MG63 (cell line): ENCODE data around the gene LRRN2. TPM values are rescaled to one million over a fixed set of nuclear protein-coding genes. Genes with fewer than 3 reads are reported as not detected.
"Not testable (repeated sequence)": the region's sequence is repeated elsewhere in the genome, so short reads cannot be mapped to it uniquely, and the experiment has no call there.

Experiments used
- DNase-seq: peaks from one replicate; pipeline ENCODE4 v3.0.0-alpha.2; 2020
- H3K27me3 ChIP-seq: fragments of 250-450 bp; sonication (Bioruptor Pico); 2 replicates; pipeline ENCODE4 v1.5.1; 2020; ENCODE audit warnings: mild to moderate bottlenecking, moderate library complexity
- H3K36me3 ChIP-seq: fragments of 250-450 bp; sonication (Bioruptor Pico); 2 replicates; pipeline ENCODE4 v1.5.1; 2020; ENCODE audit warnings: mild to moderate bottlenecking, moderate library complexity
- H3K4me3 ChIP-seq: fragments of 250-450 bp; sonication (Bioruptor Pico); 2 replicates; pipeline ENCODE4 v1.5.1; 2020; ENCODE audit warnings: mild to moderate bottlenecking, moderate library complexity
- H3K9me3 ChIP-seq: fragments of 250-450 bp; sonication (Bioruptor Pico); 2 replicates; pipeline ENCODE4 v1.5.1; 2020; ENCODE audit warnings: mild to moderate bottlenecking, moderate library complexity
- total RNA-seq: library from RNA; depleted of rRNA; stranded (reverse); fragments of >200 nt; shearing (Covaris generic); gene quantifications from 2 replicates; pipeline ENCODE4 v1.2.3, GENCODE V29; 2014; ENCODE audit warnings: low replicate concordance

The LRRN2 gene
- total RNA-seq, 1 experiment from 2014 or later: 3.4 TPM

- DNase-seq: no peak
- Histone ChIP-seq H3K36me3 (no peaks in the 10 kb centered on the region), H3K4me3 (no peak overlapping the region)
These were observed 103.8 kb downstream of the LRRN2 start for GRCh38 chr1:204581759-204582158.

GRCh38 chr1:204580862-204581261 lies 104.7 kb downstream of the LRRN2 start:
- no peak for DNase-seq
- no peaks in the 10 kb centered on the region for H3K27me3 ChIP-seq
- H3K4me3 ChIP-seq: no peak overlapping the region
- no peaks in the 10 kb centered on the region for H3K9me3 ChIP-seq
- no peaks in the 10 kb centered on the region for H3K36me3 ChIP-seq

More at GRCh38 chr1:204581759-204582158, 103.8 kb downstream of the LRRN2 start:
- Histone ChIP-seq H3K9me3 (no peaks in the 10 kb centered on the region), H3K27me3 (no peaks in the 10 kb centered on the region)

DNA sequence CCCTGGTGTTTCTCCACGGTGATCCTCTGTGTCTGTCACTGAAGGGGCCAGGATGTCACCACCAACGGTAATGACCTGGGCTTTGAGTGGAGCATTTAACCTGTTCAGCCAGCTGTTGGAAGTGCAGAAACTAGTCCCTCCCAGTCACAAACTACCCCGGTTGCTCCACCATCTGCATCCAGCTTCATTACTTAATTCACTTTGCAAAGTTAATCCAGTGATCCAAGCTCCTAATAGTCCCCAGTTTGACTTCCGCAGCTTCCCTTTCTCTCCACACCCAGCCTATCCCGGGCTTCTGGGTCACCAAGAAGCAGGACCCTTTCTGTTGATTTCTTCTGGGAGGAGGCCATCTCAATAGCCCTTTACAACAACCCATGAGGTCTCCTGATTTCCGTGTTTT lies 105.9 kb downstream of the LRRN2 start:
- DNase-seq: no peak

DNA sequence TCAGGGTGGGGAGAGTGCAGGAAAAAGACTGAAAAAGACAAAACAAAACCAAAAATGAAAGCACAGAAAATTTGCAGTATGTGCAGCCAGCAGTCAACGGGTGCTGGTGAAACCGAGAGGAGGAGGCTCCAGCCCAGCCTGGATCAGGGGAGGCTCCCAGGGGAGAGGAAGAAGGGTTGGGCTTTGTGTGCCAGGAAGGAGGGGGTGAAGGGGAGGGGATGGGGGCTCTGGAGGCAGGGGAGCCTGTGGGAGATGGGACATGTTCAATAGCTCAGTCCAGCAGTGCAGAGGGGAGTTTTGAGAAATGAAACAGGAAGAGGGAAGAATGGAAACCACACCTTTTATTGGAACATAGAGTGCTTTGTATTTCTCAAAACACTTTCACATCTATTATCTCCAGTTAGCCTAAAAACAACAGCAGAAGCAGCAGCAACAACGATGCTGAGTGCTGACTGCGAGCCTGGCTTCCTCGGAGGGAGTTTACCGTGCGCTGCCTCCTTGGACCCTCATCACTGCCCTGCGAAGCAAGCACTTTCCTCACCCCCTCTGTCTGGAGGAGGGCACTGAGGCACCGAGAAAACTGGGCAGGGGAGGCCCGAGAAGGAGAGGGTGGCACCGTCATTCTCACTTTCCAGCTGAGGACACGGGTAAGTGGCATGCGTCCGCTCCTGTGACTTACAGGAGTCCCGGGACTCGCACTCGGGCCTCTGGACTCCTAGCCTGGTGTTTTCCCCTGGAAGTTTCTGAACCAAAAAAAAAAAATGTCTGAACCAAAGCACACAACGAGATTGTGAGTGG lies 106.5 kb downstream of the LRRN2 start:
- Histone ChIP-seq H3K27me3 (no peaks in the 10 kb centered on the region), H3K36me3 (no peaks in the 10 kb centered on the region), H3K4me3 (no peak overlapping the region), H3K9me3 (no peaks in the 10 kb centered on the region)
- DNase-seq: peak; percentile 16

More for the DNA sequence above, 105.9 kb downstream of the LRRN2 start:
- Histone ChIP-seq H3K36me3 (no peaks in the 10 kb centered on the region), H3K9me3 (no peaks in the 10 kb centered on the region), H3K27me3 (no peaks in the 10 kb centered on the region), H3K4me3 (no peak overlapping the region)

DNA sequence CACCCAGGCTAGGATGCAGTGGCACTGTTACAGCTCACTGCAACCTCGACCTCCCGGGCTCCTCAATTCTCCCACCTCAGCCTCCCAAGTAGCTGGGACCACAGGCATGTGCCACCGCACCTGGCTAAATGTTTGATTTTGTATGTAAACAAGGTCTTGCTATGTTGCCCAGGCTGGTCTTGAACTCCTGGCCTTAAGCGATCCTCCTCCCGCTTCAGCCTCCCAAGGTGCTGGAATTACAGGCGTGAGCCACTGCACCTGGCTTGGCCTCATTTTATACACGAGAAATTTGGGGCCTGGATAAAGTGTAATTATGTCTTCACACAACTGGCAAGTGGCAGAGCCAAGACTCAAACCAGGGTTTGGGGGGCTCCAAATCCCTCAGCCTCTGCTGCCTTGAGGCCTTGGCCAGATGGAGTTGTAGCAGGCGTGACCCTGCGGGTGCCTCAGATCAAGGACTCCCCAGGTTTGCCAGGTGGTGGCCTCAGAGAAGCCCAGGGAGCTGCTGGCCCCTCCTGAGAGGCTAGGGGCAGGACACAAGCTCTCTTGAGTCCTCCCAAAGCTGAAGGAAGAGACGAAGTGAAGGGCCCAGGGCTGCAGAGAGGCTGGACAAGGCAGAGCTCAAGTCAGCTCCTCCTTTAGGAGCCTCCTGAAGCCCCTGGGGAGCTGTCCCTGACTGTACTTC lies 107.6 kb downstream of the LRRN2 start:
- Histone ChIP-seq H3K4me3 (no peak overlapping the region), H3K9me3 (no peaks in the 10 kb centered on the region), H3K27me3 (no peaks in the 10 kb centered on the region), H3K36me3 (no peaks in the 10 kb centered on the region)
- no peak for DNase-seq

DNA sequence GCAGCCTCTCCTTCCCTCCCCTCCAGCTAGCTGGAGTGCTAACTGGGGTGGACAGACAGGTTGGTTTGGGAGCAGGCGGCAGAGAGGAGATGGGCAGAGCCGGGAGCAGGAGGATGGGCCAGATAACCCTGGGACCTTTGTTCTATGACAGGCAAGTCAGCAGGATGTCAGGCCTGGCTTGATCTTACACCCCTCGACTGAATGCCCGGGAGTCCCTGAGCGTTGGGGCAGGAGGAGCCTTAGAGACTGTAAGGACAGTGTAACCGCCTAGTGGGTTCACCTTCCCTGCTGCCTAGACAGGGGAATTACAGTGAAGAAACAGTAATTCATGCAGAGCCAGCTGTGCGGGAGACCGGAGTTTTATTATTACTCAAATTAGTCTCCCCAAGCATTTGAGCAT lies 109.1 kb downstream of the LRRN2 start:
- Histone ChIP-seq H3K36me3 (peaks cover 10% of the 10 kb centered on the region), H3K27me3 (no peaks in the 10 kb centered on the region), H3K9me3 (no peaks in the 10 kb centered on the region), H3K4me3 (no peak overlapping the region)
- no peak for DNase-seq

GRCh38 chr1:204575221-204576190 lies 110.0 kb downstream of the LRRN2 start:
- DNase-seq: peak; percentile 27
- Histone ChIP-seq H3K36me3 (peaks cover 14% of the 10 kb centered on the region), H3K27me3 (no peaks in the 10 kb centered on the region), H3K9me3 (no peaks in the 10 kb centered on the region), H3K4me3 (no peak overlapping the region)

DNA sequence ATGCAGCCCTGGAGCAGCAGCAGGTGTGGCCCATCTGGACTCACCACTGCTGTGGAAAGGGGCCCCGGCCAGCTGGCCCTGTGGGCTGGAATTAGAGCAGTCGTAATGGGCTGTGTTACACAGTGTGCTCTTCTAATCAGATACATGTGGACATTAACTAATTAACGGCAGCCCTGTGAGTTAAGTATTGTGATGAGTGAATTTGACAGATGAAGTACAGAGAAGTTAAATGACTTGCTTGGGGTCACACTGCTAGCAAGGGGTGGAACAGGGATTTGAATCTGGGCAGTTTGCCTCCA lies 110.7 kb downstream of the LRRN2 start:
- peaks cover 7% of the 10 kb centered on the region for H3K9me3 ChIP-seq
- H3K27me3 ChIP-seq: no peaks in the 10 kb centered on the region
- H3K4me3 ChIP-seq: no peak overlapping the region
- peaks cover 21% of the 10 kb centered on the region for H3K36me3 ChIP-seq
- no peak for DNase-seq

DNA sequence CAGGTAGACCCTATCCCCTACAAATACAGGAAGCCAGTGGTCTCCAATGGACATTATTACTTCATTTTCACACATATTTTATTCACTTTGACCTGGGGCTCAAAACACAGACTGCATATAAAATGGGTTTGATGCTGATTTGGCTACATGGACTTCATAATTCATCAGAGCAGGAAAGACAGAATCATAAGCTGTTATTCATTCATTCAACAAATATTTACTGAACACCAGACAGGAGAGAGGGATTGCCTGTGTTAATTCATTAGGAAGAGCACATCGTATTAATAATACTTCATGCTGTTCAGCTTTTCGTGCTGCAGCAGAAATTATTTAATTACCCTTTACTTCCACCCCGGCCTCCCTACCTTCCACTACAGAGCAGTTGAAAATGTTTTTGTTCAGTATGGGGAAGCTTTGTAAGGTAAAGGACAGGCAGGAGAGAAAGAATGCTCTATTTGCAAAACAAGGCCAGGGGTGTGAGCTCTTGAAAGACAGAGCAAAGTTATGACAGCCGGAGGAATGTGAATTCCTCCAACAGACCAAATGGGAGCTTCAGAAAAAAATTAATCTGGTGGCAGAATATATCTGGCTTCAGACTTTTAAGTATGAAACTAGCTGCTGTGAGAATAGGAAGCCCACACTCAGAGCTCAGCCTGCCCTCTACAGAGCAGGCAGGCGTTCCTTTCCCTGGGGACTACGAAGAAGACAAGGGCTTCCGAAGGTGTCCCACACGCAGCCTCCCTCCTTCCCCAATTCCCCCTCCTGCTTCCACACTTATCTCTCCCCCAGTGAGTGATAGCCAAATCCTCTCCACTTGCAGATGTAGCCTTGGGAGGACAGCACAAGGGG lies 111.3 kb downstream of the LRRN2 start:
- no peak for DNase-seq
- peaks cover 12% of the 10 kb centered on the region for H3K9me3 ChIP-seq
- peaks cover 24% of the 10 kb centered on the region for H3K36me3 ChIP-seq
- H3K4me3 ChIP-seq: no peak overlapping the region
- H3K27me3 ChIP-seq: no peaks in the 10 kb centered on the region

DNA sequence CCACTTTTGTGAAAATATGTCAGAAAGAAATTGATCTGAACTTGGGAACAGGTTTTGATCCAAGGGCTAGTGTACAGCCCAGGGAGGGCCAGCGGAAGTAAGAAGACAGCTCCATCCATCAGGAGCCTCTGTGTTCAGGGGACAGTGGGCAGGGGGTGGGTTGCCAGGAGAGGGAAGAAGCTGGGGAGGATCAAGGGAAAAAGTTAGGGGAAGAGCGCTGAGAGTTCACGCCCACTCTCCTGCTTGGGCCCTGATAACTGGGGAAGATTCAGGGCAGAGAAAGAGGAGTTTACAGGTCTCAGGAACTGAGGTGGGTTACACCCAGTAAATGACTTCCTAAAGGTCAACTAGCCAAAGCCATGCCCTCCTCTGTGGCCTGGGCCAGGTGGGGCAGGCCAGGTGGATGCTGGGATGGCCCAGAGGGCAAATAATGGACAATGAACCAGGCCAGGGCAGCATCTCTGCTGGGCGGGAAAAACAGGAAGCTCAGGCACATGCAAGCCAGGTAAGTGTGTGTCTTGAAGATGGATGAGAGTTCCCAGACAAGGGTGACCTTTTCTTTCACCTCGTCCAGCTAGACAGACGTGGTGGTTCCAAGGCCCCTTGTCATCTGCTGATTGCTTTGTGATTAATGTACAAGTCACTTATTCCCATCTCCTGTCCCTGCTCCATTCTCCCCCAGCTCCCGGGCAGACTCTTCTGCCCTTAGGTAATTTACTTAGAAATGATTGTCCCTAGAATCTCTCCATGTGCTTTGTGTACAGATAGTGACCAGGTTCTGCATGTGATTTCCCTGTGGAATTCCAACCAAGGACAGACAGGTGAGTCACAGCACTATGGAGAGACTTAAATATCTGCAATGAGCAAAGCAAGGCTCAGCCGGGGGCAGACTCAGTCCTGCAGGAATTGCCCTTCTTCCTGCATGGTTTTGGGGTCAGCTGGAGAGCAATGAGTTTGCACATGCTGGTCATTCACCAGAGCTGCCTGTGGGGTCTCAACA lies 112.3 kb downstream of the LRRN2 start:
- H3K27me3 ChIP-seq: no peaks in the 10 kb centered on the region
- peaks cover 12% of the 10 kb centered on the region for H3K9me3 ChIP-seq
- no peak overlapping the region for H3K4me3 ChIP-seq
- DNase-seq: no peak
- peaks cover 25% of the 10 kb centered on the region for H3K36me3 ChIP-seq

GRCh38 chr1:204571631-204572030 lies 113.9 kb downstream of the LRRN2 start:
- peaks cover 12% of the 10 kb centered on the region for H3K9me3 ChIP-seq
- H3K27me3 ChIP-seq: no peaks in the 10 kb centered on the region
- DNase-seq: no peak
- H3K4me3 ChIP-seq: no peak overlapping the region
- peaks cover 29% of the 10 kb centered on the region for H3K36me3 ChIP-seq

- Histone ChIP-seq H3K4me3 (no peak overlapping the region), H3K9me3 (peaks cover 12% of the 10 kb centered on the region), H3K36me3 (peaks cover 29% of the 10 kb centered on the region), H3K27me3 (no peaks in the 10 kb centered on the region)
- no peak for DNase-seq
These were observed 114.4 kb downstream of the LRRN2 start for GRCh38 chr1:204571128-204571527.

GRCh38 chr1:204570021-204570420 lies 115.5 kb downstream of the LRRN2 start:
- peaks cover 29% of the 10 kb centered on the region for H3K36me3 ChIP-seq
- not testable (repeated sequence) for H3K4me3 ChIP-seq, DNase-seq, H3K27me3 ChIP-seq
- peaks cover 12% of the 10 kb centered on the region for H3K9me3 ChIP-seq

- no peak for DNase-seq
These were observed 116.1 kb downstream of the LRRN2 start for GRCh38 chr1:204569478-204569877.

More at GRCh38 chr1:204569478-204569877, 116.1 kb downstream of the LRRN2 start:
- H3K27me3 ChIP-seq: no peaks in the 10 kb centered on the region
- H3K36me3 ChIP-seq: peaks cover 29% of the 10 kb centered on the region
- peaks cover 12% of the 10 kb centered on the region for H3K9me3 ChIP-seq
- H3K4me3 ChIP-seq: no peak overlapping the region
